H1 (cell line): ENCODE results near the gene NTN4. TPM values are rescaled to one million over a fixed set of nuclear protein-coding genes. Genes with fewer than 3 reads are reported as not detected.

Experiments used
- CTCF ChIA-PET: fragments of 300-600 bp; sonication (Branson Sonifier 250); formaldehyde crosslinking; loops from one replicate; lab custom pipeline; 2021; ENCODE audit not compliant: partially characterized antibody; lab: Charles Lee
- POLR2A ChIA-PET: fragments of 300-600 bp; sonication (Branson Sonifier 250); formaldehyde crosslinking; loops from one replicate; lab custom pipeline; 2021; ENCODE audit warnings: inconsistent platforms; ENCODE audit not compliant: partially characterized antibody; lab: Charles Lee
- DNase-seq, 2 experiments: peaks; one replicate each; pipeline versions ENCODE4 v3.0.0 to v3.0.0-alpha.2; 2010 to 2022; ENCODE audit warnings: low spot score in 2 of 2, low read depth in 1 of 2, mixed read lengths in 1 of 2
- FAIRE-seq: peaks from 2 replicates; lab custom pipeline; 2011; peaks lifted over from hg19 to GRCh38; lab: Jason Lieb, UNC
- H2AFZ ChIP-seq: 2 replicates; pipeline ENCODE4 v1.8.1; 2012; ENCODE audit warnings: low read length, inconsistent platforms
- H2AK5ac ChIP-seq: 2 replicates; pipeline ENCODE4 v1.6.1; 2013; ENCODE audit warnings: low read depth, low read length
- H2BK120ac ChIP-seq: replicated peaks from 2 replicates; pipeline ENCODE3; 2013; ENCODE audit warnings: low read depth, low read length, inconsistent platforms
- H2BK12ac ChIP-seq: 2 replicates; pipeline ENCODE4 v1.6.1; 2013; ENCODE audit warnings: low read depth, low read length
- H2BK15ac ChIP-seq: 2 replicates; pipeline ENCODE4 v1.6.1; 2013; ENCODE audit warnings: low read length
- H2BK20ac ChIP-seq: 2 replicates; pipeline ENCODE4 v1.6.1; 2013; ENCODE audit warnings: low read length
- H2BK5ac ChIP-seq: 2 replicates; pipeline ENCODE4 v1.6.1; 2013; ENCODE audit warnings: low read depth, low read length
- H3K14ac ChIP-seq: 2 replicates; pipeline ENCODE4 v1.6.1; 2013; ENCODE audit warnings: inconsistent platforms; ENCODE audit not compliant: insufficient read length
- H3K18ac ChIP-seq: 2 replicates; pipeline ENCODE4 v1.6.1; 2013; ENCODE audit warnings: low read length; ENCODE audit errors: extremely low read depth
- H3K23ac ChIP-seq: 2 replicates; pipeline ENCODE4 v1.6.1; 2013; ENCODE audit warnings: inconsistent platforms; ENCODE audit not compliant: insufficient read length
- H3K23me2 ChIP-seq: 2 replicates; pipeline ENCODE4 v1.6.1; 2013; ENCODE audit warnings: low read depth, low read length
- H3K27ac ChIP-seq: 2 replicates; pipeline ENCODE4 v1.6.1; 2011; ENCODE audit warnings: low read depth, low read length, inconsistent platforms
- H3K27me3 ChIP-seq, 4 experiments: replicated peaks in 1 of 4; 1 replicate in 1 of 4; 2 replicates in 3 of 4; pipeline versions ENCODE4 v1.6.1 to v1.8.1; 2011 to 2013; ENCODE audit warnings: low read length in 3 of 4, mild to moderate bottlenecking in 3 of 4, inconsistent platforms in 2 of 4, mixed read lengths in 2 of 4, moderate library complexity in 1 of 4; ENCODE audit not compliant: control insufficient read depth in 3 of 4, insufficient read depth in 3 of 4; ENCODE audit errors: extremely low read depth in 1 of 4
- H3K36me3 ChIP-seq, 4 experiments: 2 replicates each; pipeline versions ENCODE4 v1.6.1 to v1.8.1; 2011 to 2013; ENCODE audit warnings: mild to moderate bottlenecking in 4 of 4, low read length in 3 of 4, moderate library complexity in 2 of 4, control low read depth in 1 of 4, inconsistent platforms in 1 of 4; ENCODE audit not compliant: insufficient read depth in 4 of 4, control insufficient read depth in 2 of 4
- H3K4ac ChIP-seq: replicated peaks from 2 replicates; pipeline ENCODE3; 2013; ENCODE audit warnings: low read length, low read depth, mixed read lengths, inconsistent platforms; ENCODE audit not compliant: insufficient read length
- H3K4me1 ChIP-seq, 4 experiments: replicated peaks in 1 of 4; 1 replicate in 1 of 4; 2 replicates in 3 of 4; pipeline versions ENCODE4 v1.6.1 to v1.8.1; 2011 to 2013; ENCODE audit warnings: low read length in 3 of 4, inconsistent platforms in 2 of 4, mixed read lengths in 1 of 4; ENCODE audit not compliant: insufficient read depth in 4 of 4, control insufficient read depth in 3 of 4
- H3K4me2 ChIP-seq, 2 experiments: 2 replicates each; pipeline versions ENCODE4 v1.6.1 to v1.8.1; 2011 to 2013; ENCODE audit warnings: low read depth in 2 of 2, low read length in 2 of 2, control low read depth in 1 of 2, inconsistent platforms in 1 of 2, mild to moderate bottlenecking in 1 of 2; ENCODE audit not compliant: insufficient read depth in 1 of 2
- H3K4me3 ChIP-seq, 4 experiments: fragments of 200-600, 300-600 bp in 1 of 4; sonication (generic), shearing (Covaris generic), sonication (Bioruptor Twin) in 1 of 4; 2 replicates each; pipeline versions ENCODE4 v1.5.1 to v1.8.1; 2011 to 2016; ENCODE audit warnings: low read length in 4 of 4, low read depth in 3 of 4, control low read depth in 2 of 4, inconsistent platforms in 2 of 4, mild to moderate bottlenecking in 2 of 4, mixed read lengths in 1 of 4, moderate library complexity in 1 of 4; ENCODE audit not compliant: insufficient read depth in 2 of 4; ENCODE audit errors: extremely low read depth in 1 of 4
- H3K56ac ChIP-seq: replicated peaks from 2 replicates; pipeline ENCODE3; 2013; ENCODE audit warnings: low read depth, mild to moderate bottlenecking, mixed read lengths, low read length, inconsistent platforms; ENCODE audit not compliant: insufficient read length
- H3K79me1 ChIP-seq: 2 replicates; pipeline ENCODE4 v1.6.1; 2013; ENCODE audit warnings: low read depth, low read length, control low read depth
- H3K79me2 ChIP-seq, 2 experiments: 2 replicates each; pipeline versions ENCODE4 v1.6.1 to v1.8.1; 2012 to 2013; ENCODE audit warnings: low read length in 2 of 2, mild to moderate bottlenecking in 2 of 2, inconsistent platforms in 1 of 2; ENCODE audit not compliant: insufficient read depth in 2 of 2, control insufficient read depth in 1 of 2
- H3K9ac ChIP-seq, 4 experiments: replicated peaks in 1 of 4; 1 replicate in 1 of 4; 2 replicates in 3 of 4; pipeline versions ENCODE4 v1.6.1 to v1.8.1; 2011 to 2013; ENCODE audit warnings: low read depth in 3 of 4, low read length in 3 of 4, control low read depth in 2 of 4, mild to moderate bottlenecking in 2 of 4, moderate library complexity in 2 of 4, inconsistent platforms in 1 of 4; ENCODE audit errors: extremely low read depth in 1 of 4
- H3K9me3 ChIP-seq, 2 experiments: 2 replicates each; pipeline versions ENCODE4 v1.6.1 to v1.8.1; 2012 to 2013; ENCODE audit warnings: mild to moderate bottlenecking in 2 of 2, moderate library complexity in 2 of 2, control low read depth in 1 of 2, inconsistent platforms in 1 of 2, low read depth in 1 of 2, low read length in 1 of 2, mixed read lengths in 1 of 2; ENCODE audit not compliant: insufficient read depth in 2 of 2
- H4K20me1 ChIP-seq, 2 experiments: replicated peaks in 1 of 2; 2 replicates each; pipeline versions ENCODE3 to v1.8.1; 2011 to 2013; ENCODE audit warnings: inconsistent platforms in 2 of 2, low read length in 2 of 2, mild to moderate bottlenecking in 1 of 2; ENCODE audit not compliant: insufficient read depth in 2 of 2, control insufficient read depth in 1 of 2
- H4K5ac ChIP-seq: 2 replicates; pipeline ENCODE4 v1.6.1; 2013; ENCODE audit warnings: low read length, low read depth, mixed read lengths, inconsistent platforms; ENCODE audit not compliant: insufficient read length
- H4K8ac ChIP-seq: 2 replicates; pipeline ENCODE4 v1.8.0; 2013; ENCODE audit warnings: mild to moderate bottlenecking, moderate library complexity, low read length, inconsistent platforms; ENCODE audit not compliant: insufficient read depth; ENCODE audit errors: extremely low read depth
- H4K91ac ChIP-seq: replicated peaks from 2 replicates; pipeline ENCODE3; 2013; ENCODE audit warnings: low read length, mixed read lengths, inconsistent platforms; ENCODE audit not compliant: insufficient read length
- EGR1 ChIP-seq: IDR thresholded peaks from 2 replicates; pipeline ENCODE4 v1.6.1; 2011; ENCODE audit warnings: low read depth, low read length, borderline replicate concordance
- JUN ChIP-seq: IDR thresholded peaks from 2 replicates; pipeline ENCODE4 v1.6.1; 2011; ENCODE audit warnings: low read depth, mild to moderate bottlenecking, improper control_type of control experiment, low read length
- NRF1 ChIP-seq: IDR thresholded peaks from 2 replicates; pipeline ENCODE4 v1.6.1; 2011; ENCODE audit warnings: mild to moderate bottlenecking, low read depth, low read length, improper control_type of control experiment
- POU5F1 ChIP-seq: IDR thresholded peaks from 2 replicates; pipeline ENCODE4 v1.6.1; 2011; ENCODE audit warnings: low read depth, mild to moderate bottlenecking, low read length, moderate library complexity
- SP2 ChIP-seq: IDR thresholded peaks from 2 replicates; pipeline ENCODE4 v1.6.1; 2012; ENCODE audit warnings: mild to moderate bottlenecking, low read length, inconsistent platforms
- TAF1 ChIP-seq: IDR thresholded peaks from 2 replicates; pipeline ENCODE4 v1.6.1; 2011; ENCODE audit warnings: mild to moderate bottlenecking, low read depth, low read length
- WGBS, 2 experiments: shearing (Covaris generic) in 1 of 2; methylation state at CpG; one replicate each; pipeline versions ENCODE4 v1.1.6 to v1.1.7; 2013 to 2015; ENCODE audit warnings: low lambda C conversion rate in 2 of 2, mixed read lengths in 2 of 2, inconsistent platforms in 1 of 2, low coverage in 1 of 2, missing lambda C conversion rate in 1 of 2; ENCODE audit not compliant: insufficient replicate concordance in 2 of 2, insufficient coverage in 1 of 2, insufficient read length in 1 of 2; ENCODE audit errors: extremely low coverage in 1 of 2, missing lambda C conversion rate in 1 of 2; 5-methylcytosine and 5-hydroxymethylcytosine counted together
- polyA plus RNA-seq, 7 experiments: library from polyadenylated mRNA; depleted of rRNA in 3 of 7; stranded (reverse) in 5 of 7; unstranded in 2 of 7; fragments of >200 nt in 5 of 7; fragments of 200-250 nt in 2 of 7; gene quantifications; 1 replicate in 5 of 7; 2 replicates in 1 of 7; 4 replicates in 1 of 7; pipeline versions ENCODE4 v1.2.1 to v1.2.3, GENCODE V29; 2011 to 2013; ENCODE audit warnings: missing spikeins in 2 of 7, mixed read lengths in 2 of 7
- total RNA-seq: library from RNA; stranded (reverse); fragmentation: NEBNext Ultra II Directional; extraction: Animal tissue kit (Norgen Biotek cat#: 25700); gene quantifications from 2 replicates; pipeline ENCODE4 v1.2.1, GENCODE V29; 2021

Gene NTN4
- total and polyA plus RNA-seq, 2 of the 8 experiments (the other 6 are each of a cell fraction or from before 2014, with no cell fraction given): 0.74 to 1.3 TPM

- no peaks in the 10 kb centered on the region; the same call in 1 of the 2 replicates for H3K79me1 ChIP-seq
- DNase-seq (no peak), FAIRE-seq (no peak)
- no peak overlapping the region for H2BK15ac ChIP-seq
- no peak overlapping the region for H3K56ac ChIP-seq
- no peak overlapping the region for H3K4ac ChIP-seq
- H2BK5ac ChIP-seq: no peak overlapping the region
- no peaks in the 10 kb centered on the region for H3K27me3 ChIP-seq
- no peaks in the 10 kb centered on the region for H3K36me3 ChIP-seq
- no peak overlapping the region for H4K5ac ChIP-seq
- H2BK120ac ChIP-seq: no peak overlapping the region
- H3K23me2 ChIP-seq: no peaks in the 10 kb centered on the region
- H2BK12ac ChIP-seq: no peak overlapping the region
- no peak overlapping the region for H4K8ac ChIP-seq
- no peak overlapping the region for H2AK5ac ChIP-seq
- H2AFZ ChIP-seq: no peak overlapping the region
- no peak overlapping the region for H2BK20ac ChIP-seq
- H3K18ac ChIP-seq: no peak overlapping the region
- 92% methylated on average over 6 of the region's 6 CpGs; no CpG with 5 or more reads in 1 of the 2 experiments for WGBS, 2 experiments
- no peaks in the 10 kb centered on the region for H3K79me2 ChIP-seq
- H3K4me2 ChIP-seq: no peak overlapping the region
- no peak overlapping the region for H3K27ac ChIP-seq
- POLR2A ChIA-PET: no interaction called here
- H3K4me1 ChIP-seq: peaks cover 0 to 10% (median 8%) of the 10 kb centered on the region in 4 experiments; a peak in 5 of 7 replicates
- H3K9ac ChIP-seq: no peak overlapping the region
- H3K9me3 ChIP-seq: no peaks in the 10 kb centered on the region
- TF ChIP-seq SP2 (no peak), EGR1 (no peak), TAF1 (no peak), NRF1 (no peak), POU5F1 (no peak), JUN (no peak)
- no peak overlapping the region for H3K4me3 ChIP-seq
- no peak overlapping the region for H3K23ac ChIP-seq
- H4K20me1 ChIP-seq: no peaks in the 10 kb centered on the region
- CTCF ChIA-PET: interaction anchor here (0.7 to 2.0 kb wide), 3 partner anchors 10 to 107 kb away, joined by 4 to 6 read pairs (median 4); no protein-coding TSS in a partner anchor
- H4K91ac ChIP-seq: no peak overlapping the region
- no peak overlapping the region for H3K14ac ChIP-seq
These were observed 168.8 kb downstream of the NTN4 start for GRCh38 chr12:95621725-95622124.
